ENCODE data around the gene SPTBN1.
A peak's percentile ranks its signal among the peaks of the same experiment; 100 is the strongest.
"Not testable (repeated sequence)": the region's sequence is repeated elsewhere in the genome, so short reads cannot be mapped to it uniquely, and the experiment has no call there.

Gene SPTBN1

GRCh38 chr2:54479424-54479823, 23.3 kb downstream of the SPTBN1 start:
- H3K4me3 ChIP-seq (ENCODE audit: low read depth, low read length), result no peak overlapping the region
- TF ChIP-seq POLR2A (IDR thresholded peaks at IDR 0.05; ENCODE audit: extremely low read depth, insufficient read length) (no peak), MYC (IDR thresholded peaks at IDR 0.05; ENCODE audit: low read depth, low read length) (0 out of 2 replicates have a peak, but pooled peaks have one; percentile 9), MAX (IDR thresholded peaks at IDR 0.05; ENCODE audit: low read depth, low read length) (peak; percentile 24; the same call in 1 of the 2 replicates), CTCF (IDR thresholded peaks at IDR 0.05; ENCODE audit: low read depth, low read length) (no peak)
- DNase-seq (ENCODE audit: low read depth), result peak; percentile 90

GRCh38 chr2:54480025-54480424, 23.9 kb downstream of the SPTBN1 start:
- TF ChIP-seq POLR2A (IDR thresholded peaks at IDR 0.05; ENCODE audit: extremely low read depth, insufficient read length) (no peak), CTCF (IDR thresholded peaks at IDR 0.05; ENCODE audit: low read depth, low read length) (no peak), MYC (IDR thresholded peaks at IDR 0.05; ENCODE audit: low read depth, low read length) (no peak)
- H3K4me3 ChIP-seq (ENCODE audit: low read depth, low read length), result no peak overlapping the region
- no peak for DNase-seq (ENCODE audit: low read depth)

- no peak for DNase-seq (ENCODE audit: low read depth)
- H3K4me3 ChIP-seq (ENCODE audit: low read depth, low read length), result no peak overlapping the region
- TF ChIP-seq MAX (IDR thresholded peaks at IDR 0.05; ENCODE audit: low read depth, low read length) (no peak), MYC (IDR thresholded peaks at IDR 0.05; ENCODE audit: low read depth, low read length) (no peak), CTCF (IDR thresholded peaks at IDR 0.05; ENCODE audit: low read depth, low read length) (no peak), POLR2A (IDR thresholded peaks at IDR 0.05; ENCODE audit: extremely low read depth, insufficient read length) (no peak)
These were observed 25.6 kb downstream of the SPTBN1 start for GRCh38 chr2:54481686-54482085.

- peak; percentile 55 for DNase-seq (ENCODE audit: low read depth)
- H3K4me3 ChIP-seq (ENCODE audit: low read depth, low read length), result no peak overlapping the region
- no peak for TF ChIP-seq POLR2A (IDR thresholded peaks at IDR 0.05; ENCODE audit: extremely low read depth, insufficient read length)
- TF ChIP-seq MYC (IDR thresholded peaks at IDR 0.05; ENCODE audit: low read depth, low read length), result no peak
- TF ChIP-seq MAX (IDR thresholded peaks at IDR 0.05; ENCODE audit: low read depth, low read length), result no peak
- TF ChIP-seq CTCF (IDR thresholded peaks at IDR 0.05; ENCODE audit: low read depth, low read length), result no peak
These were observed 26.6 kb downstream of the SPTBN1 start for GRCh38 chr2:54482715-54483114.

GRCh38 chr2:54483426-54483825, 27.3 kb downstream of the SPTBN1 start:
- no peak for TF ChIP-seq POLR2A (IDR thresholded peaks at IDR 0.05; ENCODE audit: extremely low read depth, insufficient read length)
- TF ChIP-seq MYC (IDR thresholded peaks at IDR 0.05; ENCODE audit: low read depth, low read length), result no peak
- no peak for TF ChIP-seq MAX (IDR thresholded peaks at IDR 0.05; ENCODE audit: low read depth, low read length)
- no peak for TF ChIP-seq CTCF (IDR thresholded peaks at IDR 0.05; ENCODE audit: low read depth, low read length)
- peak; percentile 58 for DNase-seq (ENCODE audit: low read depth)
- H3K4me3 ChIP-seq (ENCODE audit: low read depth, low read length), result no peak overlapping the region

GRCh38 chr2:54485756-54486155, 29.6 kb downstream of the SPTBN1 start:
- DNase-seq (ENCODE audit: low read depth); H3K4me3 ChIP-seq (ENCODE audit: low read depth, low read length): not testable (repeated sequence)
